Measurements from ENCODE around the gene RBBP8NL.

The RBBP8NL gene

GRCh38 chr20:62393830-62394229, 33.5 kb downstream of the RBBP8NL start:
- DNase-seq (ENCODE audit: low spot score) = no peak

DNA sequence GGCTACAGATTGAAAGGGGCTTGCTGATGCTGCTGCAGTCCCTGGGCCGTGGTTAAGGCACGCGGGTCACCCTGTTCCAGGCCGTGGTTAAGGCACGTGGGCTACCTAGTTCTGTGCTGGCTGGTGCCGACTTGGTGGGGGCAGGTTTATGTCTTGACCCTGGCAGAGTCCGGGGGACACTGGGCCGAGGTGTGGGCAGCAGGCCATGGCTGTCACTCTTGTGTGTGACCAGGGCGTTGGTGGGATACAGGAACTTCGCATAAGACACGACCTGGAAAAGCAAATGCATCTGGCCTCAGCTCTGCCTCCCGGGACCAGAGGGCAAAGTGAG, 34.0 kb downstream of the RBBP8NL start:
- no peak for DNase-seq (ENCODE audit: low spot score)

DNA sequence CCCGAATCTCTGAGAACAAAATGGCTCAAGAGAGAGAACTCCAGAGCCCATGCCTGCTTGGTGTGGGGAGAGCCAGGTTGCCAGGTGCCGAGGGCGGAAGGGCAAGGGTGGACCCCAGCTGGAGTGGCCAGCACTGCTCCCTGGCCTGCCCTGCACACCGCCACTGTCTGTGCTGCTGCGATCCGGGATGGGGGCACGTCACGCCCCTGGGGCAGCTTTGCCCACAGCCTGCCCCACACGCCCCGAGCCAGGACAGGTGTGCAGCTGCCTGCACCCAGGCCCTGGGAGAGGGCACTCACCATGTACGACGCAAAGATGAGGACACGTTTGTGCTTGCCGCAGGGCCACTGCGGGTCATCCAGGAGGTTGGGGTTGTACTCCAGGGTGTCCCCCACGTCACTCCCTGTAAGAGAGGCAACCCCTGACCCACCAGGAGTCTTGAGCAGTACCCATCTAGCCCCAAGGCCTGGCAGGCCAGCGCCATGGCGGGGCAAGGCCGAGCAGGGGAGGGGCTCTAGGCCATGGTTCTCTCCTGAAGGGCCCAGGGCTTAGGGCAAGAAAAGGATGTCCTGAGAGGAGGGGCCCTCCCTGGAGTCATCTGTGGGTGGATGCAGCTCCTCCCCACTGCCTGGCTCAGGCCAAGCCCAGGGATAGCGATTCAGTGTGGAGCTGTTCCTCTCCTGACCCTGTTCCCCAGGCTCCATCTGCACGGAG, 34.6 kb downstream of the RBBP8NL start:
- DNase-seq (ENCODE audit: low spot score) = no peak

DNA sequence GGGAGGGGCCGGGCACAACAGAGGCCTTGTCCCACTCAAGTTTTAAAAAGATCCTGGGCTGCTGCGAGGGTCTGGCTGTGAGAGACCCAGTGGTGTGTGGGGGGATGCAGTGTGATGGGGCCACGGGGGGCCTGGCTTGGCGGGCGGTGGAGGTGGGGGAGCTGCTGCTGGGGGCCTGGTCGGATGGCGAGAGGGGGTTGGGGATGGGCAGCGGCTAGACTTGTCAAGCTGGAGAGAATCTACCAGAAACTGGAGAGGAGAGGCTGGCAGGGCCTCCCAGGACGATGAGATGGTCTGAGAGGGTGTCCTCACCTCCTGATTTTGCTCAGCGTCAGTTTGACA, 35.3 kb downstream of the RBBP8NL start:
- DNase-seq (ENCODE audit: low spot score) = no peak

DNA sequence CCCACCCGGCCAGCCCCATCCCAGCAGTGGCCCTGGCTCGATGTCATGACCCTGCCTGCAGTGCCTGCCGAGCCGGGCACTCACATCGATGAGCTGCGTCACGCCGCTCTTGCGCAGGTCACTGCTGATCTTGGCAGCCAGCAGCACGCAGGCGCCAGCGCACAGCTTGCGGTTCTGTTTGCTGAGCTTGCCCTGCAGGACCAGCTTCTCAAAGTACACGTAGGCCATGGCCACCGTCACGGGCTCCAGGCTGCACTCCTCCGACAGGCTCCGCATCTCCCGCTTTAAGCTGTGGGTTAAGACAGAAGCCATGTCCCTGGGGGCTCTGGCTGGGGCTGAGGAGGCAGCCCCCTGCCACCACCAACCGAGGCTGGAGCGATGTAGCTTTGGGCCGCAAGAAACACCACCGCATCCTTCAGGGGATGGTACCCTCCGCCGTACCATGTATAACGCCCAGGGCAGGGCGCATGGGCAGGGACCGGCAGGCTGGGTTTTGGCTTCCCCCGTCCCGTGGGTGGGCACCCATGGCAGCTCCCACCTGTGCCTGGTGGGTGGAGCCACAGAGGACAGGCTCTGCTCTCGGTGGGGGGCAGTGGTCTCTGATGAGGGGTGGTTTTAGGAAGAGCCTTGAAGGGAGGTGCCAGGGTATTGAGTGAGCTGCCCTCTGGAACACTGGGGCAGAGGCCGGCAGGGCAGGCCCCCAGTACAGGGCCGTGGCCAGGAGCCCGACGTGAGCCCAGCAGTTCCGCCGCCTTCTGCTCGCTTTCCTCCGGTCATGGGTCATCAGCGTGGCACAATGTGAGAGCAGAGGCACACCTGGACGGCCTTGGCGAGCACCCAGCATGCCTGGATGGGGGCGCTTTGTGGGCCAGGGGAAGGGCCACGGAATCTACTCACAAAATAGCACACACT, 35.9 kb downstream of the RBBP8NL start:
- DNase-seq (ENCODE audit: low spot score) = no peak

DNA sequence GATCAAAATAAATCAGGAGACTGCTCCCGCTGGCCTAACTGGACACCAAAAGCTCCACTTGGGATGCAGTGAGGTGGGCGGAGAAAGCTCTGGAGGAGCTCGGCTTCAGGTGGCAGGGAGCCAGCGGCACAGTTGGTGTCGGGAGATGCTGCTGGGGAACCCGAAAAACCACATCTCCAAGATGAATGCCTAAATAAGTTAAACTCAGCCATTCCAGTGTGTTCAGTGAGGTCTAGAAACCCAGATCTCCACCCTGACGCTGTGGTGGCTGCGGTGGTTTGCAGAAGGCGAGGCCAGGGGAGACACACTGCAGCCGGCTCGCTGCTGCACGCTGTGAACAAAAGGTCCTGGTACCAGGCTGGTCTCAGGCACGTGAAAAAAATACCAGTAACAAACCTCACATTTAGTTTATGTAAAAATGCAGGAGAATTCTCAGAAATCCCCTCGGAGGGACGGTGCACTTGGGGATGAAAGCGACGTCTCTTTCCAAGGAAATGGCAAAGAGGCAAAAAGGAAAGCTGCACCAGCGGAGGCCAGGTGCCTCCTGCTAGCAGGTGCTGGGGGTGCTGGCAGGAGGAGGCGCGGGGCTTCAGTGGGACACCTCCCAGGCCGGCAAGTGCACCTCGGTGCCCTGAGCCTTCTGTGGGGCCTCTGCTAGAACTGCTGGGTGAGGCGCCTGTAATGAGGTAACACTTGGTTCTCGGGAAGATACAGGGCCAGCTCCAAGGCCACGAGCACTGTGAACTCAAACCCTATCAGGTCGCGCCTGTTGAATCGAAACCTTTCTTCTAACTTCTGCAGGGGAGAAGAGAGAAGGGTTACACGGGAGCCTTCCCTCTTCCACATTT, 36.8 kb downstream of the RBBP8NL start:
- no peak for DNase-seq (ENCODE audit: low spot score)

DNA sequence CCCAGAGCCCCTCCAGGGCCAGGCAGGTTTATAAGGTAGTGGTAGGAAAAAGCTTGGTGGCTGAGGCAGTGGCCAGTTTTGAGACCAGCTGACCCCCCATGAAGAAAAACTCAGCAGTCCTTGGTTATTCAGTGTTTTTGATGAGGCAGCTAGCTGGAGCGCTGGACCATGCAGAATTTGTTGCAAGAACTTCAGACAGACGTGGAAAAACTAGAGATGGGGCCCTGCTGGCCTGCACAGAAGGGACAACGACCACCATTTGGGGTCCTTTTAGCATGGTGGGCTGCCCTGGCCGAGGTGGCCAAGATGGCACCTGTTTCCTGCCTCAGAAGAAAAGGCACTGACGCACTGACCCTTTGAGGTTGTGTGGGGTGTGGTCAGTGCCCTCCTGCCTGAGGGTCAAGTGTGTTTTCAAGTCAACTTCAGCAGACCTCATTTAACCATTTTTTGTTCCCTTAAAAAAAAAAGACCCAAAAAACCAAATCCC, 37.7 kb downstream of the RBBP8NL start:
- DNase-seq (ENCODE audit: low spot score) = no peak

DNA sequence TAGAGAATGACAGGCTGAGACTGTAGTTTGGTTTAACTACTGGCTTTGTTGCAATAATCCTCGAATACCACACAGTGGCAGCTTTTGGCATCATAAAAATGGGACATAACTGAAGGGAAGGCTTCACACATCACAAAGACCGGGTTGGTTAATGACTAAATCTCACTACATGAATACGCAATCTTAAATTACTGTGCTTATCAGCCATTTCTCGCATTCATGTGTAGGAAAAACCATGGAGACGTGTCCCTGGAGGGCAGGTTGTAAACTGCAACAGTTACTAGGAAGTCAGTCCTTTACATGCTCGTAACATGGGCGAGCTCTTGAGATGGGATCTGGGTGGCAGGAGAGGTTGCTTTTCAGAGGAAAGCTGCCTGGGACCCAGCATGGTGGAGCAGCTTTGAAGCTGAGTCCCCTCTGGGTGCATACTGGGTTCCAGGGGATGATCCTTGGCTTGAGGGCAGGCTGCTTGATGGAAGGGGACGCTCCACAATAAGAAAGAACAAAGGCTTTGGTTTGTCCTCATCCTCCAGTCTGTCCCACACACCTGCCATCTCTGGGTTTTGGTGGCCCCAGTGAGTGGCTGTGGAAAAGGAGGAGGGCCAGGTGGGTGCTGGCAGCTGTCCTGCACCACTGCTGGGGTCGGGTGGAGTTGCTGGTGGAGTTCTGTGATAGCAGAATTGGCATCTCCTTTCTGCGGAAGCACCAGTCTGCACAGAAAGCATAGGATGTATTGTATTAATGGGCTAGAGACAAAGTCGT, 38.3 kb downstream of the RBBP8NL start:
- no peak for DNase-seq (ENCODE audit: low spot score)

DNA sequence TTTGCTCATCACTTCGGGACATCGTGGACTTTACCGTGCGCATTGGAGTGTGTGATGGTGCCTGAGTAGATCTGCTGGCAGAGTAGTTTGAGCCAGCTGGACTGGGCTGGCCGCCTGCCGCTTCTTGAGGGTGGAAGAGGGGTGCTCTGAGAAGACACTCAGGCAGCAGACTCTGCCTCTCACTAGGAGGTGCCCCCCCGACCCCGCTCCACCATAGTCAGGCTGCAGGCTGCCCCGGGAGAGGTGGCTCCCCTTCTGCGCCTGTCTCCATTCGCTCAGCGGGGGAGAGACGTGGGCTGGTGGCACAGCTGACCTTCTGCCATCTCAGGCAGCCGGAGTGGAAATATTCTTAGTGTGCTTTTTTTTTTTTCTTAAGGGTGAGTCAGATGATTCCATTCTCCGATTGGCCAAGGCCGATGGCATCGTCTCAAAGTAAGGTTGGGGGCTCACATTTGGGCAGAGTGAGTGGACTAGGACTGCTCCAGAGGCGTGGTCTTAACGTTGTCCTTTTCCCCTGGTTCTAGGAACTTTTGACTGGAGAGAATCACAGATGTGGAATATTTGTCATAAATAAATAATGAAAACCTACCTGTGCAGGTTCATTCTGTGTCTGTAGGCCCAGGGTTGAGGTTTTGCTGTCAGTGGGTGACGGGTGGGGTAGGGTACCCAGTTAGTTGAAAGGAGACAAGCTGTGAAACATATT, 39.3 kb downstream of the RBBP8NL start:
- DNase-seq (ENCODE audit: low spot score) = no peak

GRCh38 chr20:62387219-62387913, 40.0 kb downstream of the RBBP8NL start:
- peak; percentile 14 for DNase-seq (ENCODE audit: low spot score)

DNA sequence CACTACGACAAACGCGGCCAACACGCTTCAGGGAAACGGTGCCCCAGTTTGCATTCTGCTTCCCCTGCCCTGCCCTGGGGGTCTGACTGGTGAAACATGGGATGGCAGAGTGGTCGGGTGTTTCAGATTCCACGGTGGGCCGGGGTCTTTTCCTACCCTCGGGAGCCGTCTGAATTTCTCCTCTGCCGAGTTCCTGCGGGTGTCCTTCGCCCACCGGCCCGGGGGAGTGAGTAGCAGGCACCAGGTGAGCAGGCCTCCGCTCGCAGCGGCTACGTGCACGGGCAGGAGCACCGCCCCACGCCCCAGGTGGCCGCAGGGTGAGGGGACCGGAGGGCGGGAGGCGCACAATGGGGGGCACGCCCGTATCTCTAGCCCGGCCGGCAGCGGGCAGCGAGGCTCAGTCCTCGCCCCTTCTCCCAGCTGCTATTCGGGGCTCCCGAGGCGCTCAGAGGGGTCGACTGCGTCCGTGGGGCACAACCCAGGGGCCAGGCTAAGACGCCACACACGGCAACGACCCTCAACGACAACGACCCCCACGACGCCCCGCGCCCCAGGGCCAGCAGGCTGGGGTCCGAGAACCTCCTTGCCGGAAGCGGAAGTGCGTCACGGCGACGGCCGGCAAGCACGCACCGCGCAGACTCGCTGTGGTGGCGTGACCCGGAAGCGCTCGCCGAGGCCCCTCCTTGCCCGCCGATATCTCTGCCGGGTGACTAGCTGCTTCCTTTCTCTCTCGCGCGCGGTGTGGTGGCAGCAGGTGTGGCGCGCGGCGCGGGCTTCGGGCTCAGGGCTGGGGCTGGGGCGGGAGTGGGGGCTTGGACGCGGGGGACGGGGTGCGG, 40.7 kb downstream of the RBBP8NL start, which contains the start of gene RPS21:
Gene RPS21, plus strand, starts transcription at position 721 of the 836 bp plus-strand sequence. CDS start 236 bp downstream, outside the sequence.
- peak; percentile 92 for DNase-seq (ENCODE audit: low spot score)

DNA sequence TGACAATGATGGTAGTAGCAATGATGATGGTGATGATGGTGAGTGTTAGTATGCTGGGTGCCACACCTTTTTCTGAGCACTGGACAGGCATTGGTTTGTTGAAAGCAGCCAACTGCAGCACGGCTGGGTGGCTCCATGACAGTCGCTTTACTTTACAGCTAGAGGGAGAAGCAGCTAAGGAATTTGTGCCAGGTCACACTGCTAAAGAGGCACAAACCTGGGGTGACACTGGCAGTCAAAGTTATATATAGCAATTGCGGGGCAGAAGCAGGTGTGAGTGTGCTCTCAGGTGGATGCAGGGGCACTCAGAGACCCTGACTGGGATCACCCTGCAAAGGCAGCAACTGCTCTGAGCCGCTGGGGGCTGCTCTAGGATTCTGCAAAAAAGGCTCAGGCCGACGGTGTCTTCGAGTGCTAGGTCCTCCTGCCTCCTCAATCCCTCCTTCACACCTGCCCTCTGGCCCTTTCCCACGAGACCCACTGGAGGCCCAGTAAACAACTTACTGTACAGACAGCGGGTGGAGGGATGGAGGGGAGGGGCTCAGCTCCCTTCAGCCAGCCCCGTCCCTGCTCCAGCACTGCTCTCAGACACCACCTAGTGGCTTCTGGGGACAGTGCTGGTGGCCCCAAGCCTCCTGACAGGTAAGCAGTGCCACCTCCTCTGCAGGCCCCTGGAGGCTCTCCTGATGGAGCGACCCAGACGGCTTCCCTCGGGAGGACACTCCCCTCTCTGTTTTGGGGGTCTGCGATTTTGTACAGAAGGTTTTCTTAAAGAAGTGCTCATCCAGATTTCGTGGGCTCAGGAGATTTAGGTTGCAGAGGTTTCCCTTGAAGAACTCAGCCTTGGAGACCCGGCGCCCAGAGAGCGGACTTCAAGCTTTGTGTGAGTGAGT, 44.8 kb downstream of the RBBP8NL start:
- peak; percentile 80 for DNase-seq (ENCODE audit: low spot score)

- DNase-seq (ENCODE audit: low spot score) = no peak
Observed at GRCh38 chr20:62381842-62382241, 45.5 kb downstream of the RBBP8NL start.

- DNase-seq (ENCODE audit: low spot score) = no peak
Observed at GRCh38 chr20:62381202-62381797, 46.0 kb downstream of the RBBP8NL start.

DNA sequence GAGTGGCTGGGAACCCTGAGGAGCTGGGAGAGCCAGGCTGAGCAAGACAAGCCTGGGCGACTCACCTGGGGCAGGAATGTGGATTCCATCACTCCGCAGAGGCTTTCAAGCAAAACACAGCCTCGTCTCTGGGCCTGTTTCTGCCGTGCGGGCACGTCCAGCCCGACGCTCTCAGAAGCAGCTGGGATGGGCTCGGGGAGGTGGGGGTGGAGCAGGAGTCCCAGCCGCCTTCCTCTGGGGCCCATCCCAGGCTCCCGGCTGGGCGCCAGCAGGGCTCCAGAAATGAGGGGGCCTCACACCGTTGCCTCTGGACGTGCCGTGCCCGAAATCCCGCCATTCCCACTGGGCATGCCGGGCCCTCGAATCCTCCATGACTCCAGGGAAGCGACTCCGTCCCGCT, 49.1 kb downstream of the RBBP8NL start:
- no peak for DNase-seq (ENCODE audit: low spot score)

- DNase-seq (ENCODE audit: low spot score) = no peak
Observed at GRCh38 chr20:62377615-62378178, 49.6 kb downstream of the RBBP8NL start.

DNA sequence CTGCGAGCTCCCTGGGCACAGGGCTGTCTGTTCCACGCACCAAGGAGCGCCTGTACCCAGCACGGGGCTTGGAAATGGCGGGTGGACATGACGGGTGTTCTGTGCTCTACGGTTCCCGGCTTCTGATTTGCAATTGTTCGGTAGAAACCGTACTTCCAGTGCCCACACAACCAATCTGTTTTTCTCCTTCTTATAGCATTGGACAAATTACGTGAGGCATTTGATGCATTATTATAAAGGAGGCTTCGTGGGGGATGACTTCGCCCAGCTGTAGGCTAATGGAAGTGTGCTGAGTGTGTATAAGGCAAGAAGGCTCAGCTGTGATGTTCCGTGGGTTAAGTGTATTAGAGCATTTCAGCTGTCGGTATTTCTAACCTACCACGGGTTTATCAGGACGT, 50.3 kb downstream of the RBBP8NL start:
- no peak for DNase-seq (ENCODE audit: low spot score)
